GM11168 (cell line): Measurements from ENCODE around the gene ATP8B3.
"Not testable (repeated sequence)": the region's sequence is repeated elsewhere in the genome, so short reads cannot be mapped to it uniquely, and the experiment has no call there.

ENCODE experiments used
- in situ Hi-C: fragments of 300-500 bp; cut with MboI; formaldehyde crosslinking; loops from one replicate; pipeline ENCODE4 v1.12.0; 2022; ENCODE audit warnings: low sequenced_read_pairs; ENCODE audit not compliant: unreplicated experiment

The ATP8B3 gene

GRCh38 chr19:1805401-1806183, 6.5 kb downstream of the ATP8B3 start:
- in situ Hi-C loops: no loop called here

- in situ Hi-C loops: no loop called here
Observed at GRCh38 chr19:1804858-1805257, 7.2 kb downstream of the ATP8B3 start.

GRCh38 chr19:1799695-1800342, 12.3 kb downstream of the ATP8B3 start:
- in situ Hi-C loops: no loop called here

- in situ Hi-C loops: not testable (repeated sequence)
Observed at GRCh38 chr19:1797313-1797712, 14.8 kb downstream of the ATP8B3 start.

GRCh38 chr19:1796395-1797142, 15.5 kb downstream of the ATP8B3 start:
- in situ Hi-C loops: no loop called here

GRCh38 chr19:1794424-1795172, 17.5 kb downstream of the ATP8B3 start:
- in situ Hi-C loops: no loop called here

GRCh38 chr19:1791879-1792278, 20.2 kb downstream of the ATP8B3 start:
- in situ Hi-C loops: no loop called here

GRCh38 chr19:1790054-1790792, 21.9 kb downstream of the ATP8B3 start:
- in situ Hi-C loops: no loop called here

- in situ Hi-C loops: no loop called here
Observed at GRCh38 chr19:1789261-1790041, 22.6 kb downstream of the ATP8B3 start.

- in situ Hi-C loops: no loop called here
Observed at GRCh38 chr19:1787116-1787515, 25.0 kb downstream of the ATP8B3 start.

GRCh38 chr19:1786668-1787067, 25.4 kb downstream of the ATP8B3 start:
- in situ Hi-C loops: no loop called here

- in situ Hi-C loops: no loop called here
Observed at GRCh38 chr19:1785310-1785709, 26.8 kb downstream of the ATP8B3 start.

- in situ Hi-C loops: no loop called here
Observed at GRCh38 chr19:1783874-1784273, 28.2 kb downstream of the ATP8B3 start.

- in situ Hi-C loops: no loop called here
Observed at GRCh38 chr19:1783354-1783753, 28.7 kb downstream of the ATP8B3 start.

- in situ Hi-C loops: no loop called here
Observed at GRCh38 chr19:1782521-1782920, 29.6 kb downstream of the ATP8B3 start.

- in situ Hi-C loops: no loop called here
Observed at GRCh38 chr19:1780272-1780958, 31.7 kb downstream of the ATP8B3 start.

- in situ Hi-C loops: loop anchor here (10.0 kb wide), 1 partner anchor 235 kb away; no protein-coding TSS in a partner anchor
Observed at GRCh38 chr19:1779574-1779973, 32.5 kb downstream of the ATP8B3 start.

GRCh38 chr19:1777149-1777548, 34.9 kb downstream of the ATP8B3 start:
- in situ Hi-C loops: loop anchor here (10.0 kb wide), 1 partner anchor 232 kb away; no protein-coding TSS in a partner anchor
